GM12878 (cell line): ENCODE data around the gene TXNL4A. TPM values are rescaled to one million over a fixed set of nuclear protein-coding genes. Genes with fewer than 3 reads are reported as not detected.

Source experiments
- ATAC-seq: fragments of 200-7000 bp; cut with Tn5 transposase; 3 replicates; pipeline ENCODE4 v1.9.1; 2020; ENCODE audit warnings: mild to moderate bottlenecking, moderate library complexity
- BruUV-seq: library from RNA; stranded (reverse); fragments of 400-500 nt; replicated peaks from 2 replicates; lab custom pipeline; 2021; lab: Mats Ljungman, UMichigan
- CTCF ChIA-PET: fragments of 300-600 bp; sonication (Branson Sonifier 250); formaldehyde crosslinking; extraction: SDS; loops from one replicate; lab custom pipeline; 2021; ENCODE audit warnings: inconsistent platforms; lab: Yijun Ruan, JAX
- POLR2A ChIA-PET: fragments of 350-600 bp; formaldehyde crosslinking; extraction: SDS; loops from one replicate; lab custom pipeline; 2021; ENCODE audit warnings: inconsistent platforms; lab: Charles Lee
- RAD21 ChIA-PET: fragments of 300-600 bp; sonication (Branson Sonifier 250); formaldehyde crosslinking; loops from one replicate; lab custom pipeline; 2023; ENCODE audit warnings: antibody characterized with exemption; ENCODE audit not compliant: unreplicated experiment; lab: Charles Lee
- SMC1A ChIA-PET: fragments of 300-600 bp; sonication (Branson Sonifier 250); formaldehyde crosslinking; loops from one replicate; lab custom pipeline; 2023; ENCODE audit not compliant: unreplicated experiment, uncharacterized antibody; lab: Charles Lee
- DNase-seq: peaks from one replicate; pipeline ENCODE4 v3.0.0-alpha.2; 2011; ENCODE audit warnings: low read depth, low spot score
- FAIRE-seq: peaks from 3 replicates; lab custom pipeline; 2011; peaks lifted over from hg19 to GRCh38; lab: Jason Lieb, UNC
- H2AFZ ChIP-seq: 2 replicates; pipeline ENCODE4 v1.6.0; 2011; ENCODE audit warnings: low read depth, low read length, control low read depth; ENCODE audit not compliant: control insufficient read depth
- H3K27ac ChIP-seq: 2 replicates; pipeline ENCODE4 v1.5.1; 2011; ENCODE audit warnings: control low read depth; ENCODE audit not compliant: control insufficient read depth, insufficient read depth
- H3K27me3 ChIP-seq, 2 experiments: replicated peaks in 1 of 2; 2 replicates each; pipeline versions ENCODE4 v1.6.0 to v1.6.1; 2011; ENCODE audit warnings: low read length in 1 of 2; ENCODE audit not compliant: control insufficient read depth in 2 of 2, insufficient read depth in 2 of 2
- H3K36me3 ChIP-seq, 2 experiments: 2 replicates each; pipeline ENCODE4 v1.5.1; 2011; ENCODE audit warnings: low read length in 1 of 2; ENCODE audit not compliant: control insufficient read depth in 2 of 2, insufficient read depth in 2 of 2
- H3K4me1 ChIP-seq: 2 replicates; pipeline ENCODE4 v1.6.1; 2011; ENCODE audit warnings: mild to moderate bottlenecking, low read length, moderate library complexity, mixed read lengths; ENCODE audit not compliant: control insufficient read depth, insufficient read depth
- H3K4me2 ChIP-seq: 2 replicates; pipeline ENCODE4 v1.6.0; 2011; ENCODE audit warnings: control low read depth; ENCODE audit not compliant: control insufficient read depth, insufficient read depth
- H3K4me3 ChIP-seq: fragments of 200-600 bp; sonication (generic); 2 replicates; pipeline ENCODE4 v1.5.1; 2016
- H3K79me2 ChIP-seq: 2 replicates; pipeline ENCODE4 v1.6.0; 2011; ENCODE audit warnings: low read length; ENCODE audit not compliant: control insufficient read depth, insufficient read depth
- H3K9ac ChIP-seq: 2 replicates; pipeline ENCODE4 v1.8.0; 2011; ENCODE audit warnings: low read length, control low read depth, mixed read lengths; ENCODE audit not compliant: control insufficient read depth, insufficient read depth
- H3K9me3 ChIP-seq: replicated peaks from 3 replicates; pipeline ENCODE4 v1.5.1; 2011; ENCODE audit warnings: mild to moderate bottlenecking, low read length; ENCODE audit not compliant: control insufficient read depth, insufficient read depth
- H4K20me1 ChIP-seq: 2 replicates; pipeline ENCODE4 v1.6.0; 2011; ENCODE audit not compliant: control insufficient read depth, insufficient read depth
- ASH2L ChIP-seq: fragments of 300-600, 200-600 bp; sonication (generic); IDR thresholded peaks from 2 replicates; pipeline ENCODE4 v1.6.1; 2017; ENCODE audit warnings: low read depth, mild to moderate bottlenecking, borderline replicate concordance
- BACH1 ChIP-seq: fragments of 450-650 bp; IDR thresholded peaks from 2 replicates; pipeline ENCODE4 v1.6.1; 2017; ENCODE audit warnings: mild to moderate bottlenecking, borderline replicate concordance
- RCOR1 ChIP-seq: conservative IDR thresholded peaks from 2 replicates; pipeline ENCODE4 v1.6.1; 2012; ENCODE audit warnings: low read depth, low read length, improper control_type of control experiment
- SRF ChIP-seq, 2 experiments: IDR thresholded peaks; 2 replicates each; pipeline ENCODE4 v1.6.1; 2011; ENCODE audit warnings: low read depth in 2 of 2, low read length in 2 of 2, mild to moderate bottlenecking in 1 of 2, moderate library complexity in 1 of 2
- STAT1 ChIP-seq: fragments of 450-650 bp; conservative IDR thresholded peaks from 2 replicates; pipeline ENCODE4 v1.6.1; 2014; ENCODE audit warnings: antibody characterized with exemption, mild to moderate bottlenecking
- YBX1 ChIP-seq: fragments of 450-650 bp; IDR thresholded peaks from 2 replicates; pipeline ENCODE4 v1.6.1; 2016; ENCODE audit warnings: antibody characterized with exemption
- WGBS: methylation state at CpG from one replicate; pipeline ENCODE4 v1.1.6; 2016; ENCODE audit warnings: low lambda C conversion rate; ENCODE audit not compliant: insufficient replicate concordance, insufficient coverage; ENCODE audit errors: missing lambda C conversion rate; 5-methylcytosine and 5-hydroxymethylcytosine counted together
- in situ Hi-C: fragments of 300-500 bp; cut with MboI; formaldehyde crosslinking; loops from 9 replicates; pipeline ENCODE4 v1.14.3; 2018; ENCODE audit warnings: mixed read lengths
- intact Hi-C: fragments of 100-400 bp; cut with micrococcal nuclease; formaldehyde crosslinking; loops from one replicate; pipeline ENCODE4 v1.14.2; 2022; ENCODE audit not compliant: unreplicated experiment
- polyA plus RNA-seq, 11 experiments: library from polyadenylated mRNA; depleted of rRNA in 4 of 11; unstranded in 6 of 11; stranded (reverse) in 5 of 11; fragments of >200 nt; fragmentation: Nextera tagmentation in 4 of 11; fragmentation: Illumina TruSeq in 1 of 11; extraction: Ambion mirVana in 4 of 11; extraction: Trizol in 1 of 11; gene quantifications; 1 replicate in 1 of 11; 2 replicates in 10 of 11; pipeline versions ENCODE4 v1.2.1 to v1.2.3, GENCODE V29; 2011 to 2016; ENCODE audit warnings: inconsistent platforms in 2 of 11, missing spikeins in 2 of 11, low read depth in 1 of 11
- total RNA-seq, 4 experiments: library from RNA; depleted of rRNA in 3 of 4; stranded (reverse); fragments of >200 nt in 3 of 4; fragmentation: Illumina TruSeq in 1 of 4; extraction: Trizol in 1 of 4; gene quantifications; 2 replicates each; pipeline versions ENCODE4 v1.2.1 to v1.2.3, GENCODE V29; 2013 to 2021
- TF ChIP-seq, protein P1 (sequence below): fragments of 450-650 bp; IDR thresholded peaks from 2 replicates; pipeline ENCODE4 v1.6.1; 2017; ENCODE audit warnings: antibody characterized with exemption, mild to moderate bottlenecking, moderate library complexity
- TF ChIP-seq, protein P2 (sequence below): IDR thresholded peaks from 2 replicates; pipeline ENCODE4 v1.6.1; 2012; ENCODE audit warnings: low read length, inconsistent platforms
- TF ChIP-seq, protein P3 (sequence below): fragments of 450-650 bp; IDR thresholded peaks from 2 replicates; pipeline ENCODE4 v1.6.1; 2017; ENCODE audit warnings: low read depth, mild to moderate bottlenecking, moderate library complexity
- TF ChIP-seq, protein P4 (sequence below): fragments of 450-650 bp; formaldehyde crosslinking; IDR thresholded peaks from 2 replicates; pipeline ENCODE4 v1.5.0; 2022; ENCODE audit warnings: mild to moderate bottlenecking, missing genetic modification characterization

Gene TXNL4A
- total and polyA plus RNA-seq, 10 of the 15 experiments (the other 5 are each of a cell fraction or from before 2014, with no cell fraction given): 38.4 to 329 (median 128) TPM

- ATAC-seq: no peak
- intact Hi-C loops: no loop called here
- H2AFZ ChIP-seq: no peak overlapping the region
- no peaks in the 10 kb centered on the region for H4K20me1 ChIP-seq
- in situ Hi-C loops: no loop called here
- no peak overlapping the region for H3K9ac ChIP-seq
- no peaks in the 10 kb centered on the region for H3K27me3 ChIP-seq
- DNase-seq: no peak
- H3K9me3 ChIP-seq: peaks cover 3% of the 10 kb centered on the region; the same call in 1 of the 3 replicates
- 98% methylated on average over 5 of the region's 5 CpGs for WGBS
- H3K36me3 ChIP-seq: peaks cover 14 to 16% of the 10 kb centered on the region in 2 experiments
- no peak overlapping the region for H3K4me2 ChIP-seq
- CTCF ChIA-PET: no interaction called here
- SMC1A ChIA-PET: interaction anchor here (1.1 kb wide), 1 partner anchor 24 kb away, joined by 3 read pairs; no protein-coding TSS in a partner anchor
- H3K79me2 ChIP-seq: no peaks in the 10 kb centered on the region; the same call in none of the 2 replicates
- no peak for FAIRE-seq
- POLR2A ChIA-PET: interaction anchor here (0.9 kb wide), 1 partner anchor 46 kb away, joined by 3 read pairs; no protein-coding TSS in a partner anchor
- H3K27ac ChIP-seq: no peak overlapping the region
- BruUV-seq: no TSS peak
- no peak overlapping the region for H3K4me3 ChIP-seq
- peaks cover 5% of the 10 kb centered on the region; the same call in 1 of the 2 replicates for H3K4me1 ChIP-seq
- RAD21 ChIA-PET: interaction anchor here (0.6 kb wide), 1 partner anchor 118 kb away, joined by 3 read pairs; no protein-coding TSS in a partner anchor
- TF ChIP-seq, protein P1, sequence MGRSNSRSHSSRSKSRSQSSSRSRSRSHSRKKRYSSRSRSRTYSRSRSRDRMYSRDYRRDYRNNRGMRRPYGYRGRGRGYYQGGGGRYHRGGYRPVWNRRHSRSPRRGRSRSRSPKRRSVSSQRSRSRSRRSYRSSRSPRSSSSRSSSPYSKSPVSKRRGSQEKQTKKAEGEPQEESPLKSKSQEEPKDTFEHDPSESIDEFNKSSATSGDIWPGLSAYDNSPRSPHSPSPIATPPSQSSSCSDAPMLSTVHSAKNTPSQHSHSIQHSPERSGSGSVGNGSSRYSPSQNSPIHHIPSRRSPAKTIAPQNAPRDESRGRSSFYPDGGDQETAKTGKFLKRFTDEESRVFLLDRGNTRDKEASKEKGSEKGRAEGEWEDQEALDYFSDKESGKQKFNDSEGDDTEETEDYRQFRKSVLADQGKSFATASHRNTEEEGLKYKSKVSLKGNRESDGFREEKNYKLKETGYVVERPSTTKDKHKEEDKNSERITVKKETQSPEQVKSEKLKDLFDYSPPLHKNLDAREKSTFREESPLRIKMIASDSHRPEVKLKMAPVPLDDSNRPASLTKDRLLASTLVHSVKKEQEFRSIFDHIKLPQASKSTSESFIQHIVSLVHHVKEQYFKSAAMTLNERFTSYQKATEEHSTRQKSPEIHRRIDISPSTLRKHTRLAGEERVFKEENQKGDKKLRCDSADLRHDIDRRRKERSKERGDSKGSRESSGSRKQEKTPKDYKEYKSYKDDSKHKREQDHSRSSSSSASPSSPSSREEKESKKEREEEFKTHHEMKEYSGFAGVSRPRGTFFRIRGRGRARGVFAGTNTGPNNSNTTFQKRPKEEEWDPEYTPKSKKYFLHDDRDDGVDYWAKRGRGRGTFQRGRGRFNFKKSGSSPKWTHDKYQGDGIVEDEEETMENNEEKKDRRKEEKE: no peak
- TF ChIP-seq, protein P2, sequence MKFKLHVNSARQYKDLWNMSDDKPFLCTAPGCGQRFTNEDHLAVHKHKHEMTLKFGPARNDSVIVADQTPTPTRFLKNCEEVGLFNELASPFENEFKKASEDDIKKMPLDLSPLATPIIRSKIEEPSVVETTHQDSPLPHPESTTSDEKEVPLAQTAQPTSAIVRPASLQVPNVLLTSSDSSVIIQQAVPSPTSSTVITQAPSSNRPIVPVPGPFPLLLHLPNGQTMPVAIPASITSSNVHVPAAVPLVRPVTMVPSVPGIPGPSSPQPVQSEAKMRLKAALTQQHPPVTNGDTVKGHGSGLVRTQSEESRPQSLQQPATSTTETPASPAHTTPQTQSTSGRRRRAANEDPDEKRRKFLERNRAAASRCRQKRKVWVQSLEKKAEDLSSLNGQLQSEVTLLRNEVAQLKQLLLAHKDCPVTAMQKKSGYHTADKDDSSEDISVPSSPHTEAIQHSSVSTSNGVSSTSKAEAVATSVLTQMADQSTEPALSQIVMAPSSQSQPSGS: no peak
- TF ChIP-seq, protein P3, sequence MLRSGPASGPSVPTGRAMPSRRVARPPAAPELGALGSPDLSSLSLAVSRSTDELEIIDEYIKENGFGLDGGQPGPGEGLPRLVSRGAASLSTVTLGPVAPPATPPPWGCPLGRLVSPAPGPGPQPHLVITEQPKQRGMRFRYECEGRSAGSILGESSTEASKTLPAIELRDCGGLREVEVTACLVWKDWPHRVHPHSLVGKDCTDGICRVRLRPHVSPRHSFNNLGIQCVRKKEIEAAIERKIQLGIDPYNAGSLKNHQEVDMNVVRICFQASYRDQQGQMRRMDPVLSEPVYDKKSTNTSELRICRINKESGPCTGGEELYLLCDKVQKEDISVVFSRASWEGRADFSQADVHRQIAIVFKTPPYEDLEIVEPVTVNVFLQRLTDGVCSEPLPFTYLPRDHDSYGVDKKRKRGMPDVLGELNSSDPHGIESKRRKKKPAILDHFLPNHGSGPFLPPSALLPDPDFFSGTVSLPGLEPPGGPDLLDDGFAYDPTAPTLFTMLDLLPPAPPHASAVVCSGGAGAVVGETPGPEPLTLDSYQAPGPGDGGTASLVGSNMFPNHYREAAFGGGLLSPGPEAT: no peak
- TF ChIP-seq YBX1: no peak
- TF ChIP-seq RCOR1: no peak
- TF ChIP-seq ASH2L: no peak
- TF ChIP-seq STAT1: no peak
- no peak for TF ChIP-seq SRF (IDR thresholded peaks at IDR 0.05; ENCODE audit: low read depth in 2 of 2, low read length in 2 of 2)
- TF ChIP-seq, protein P4, sequence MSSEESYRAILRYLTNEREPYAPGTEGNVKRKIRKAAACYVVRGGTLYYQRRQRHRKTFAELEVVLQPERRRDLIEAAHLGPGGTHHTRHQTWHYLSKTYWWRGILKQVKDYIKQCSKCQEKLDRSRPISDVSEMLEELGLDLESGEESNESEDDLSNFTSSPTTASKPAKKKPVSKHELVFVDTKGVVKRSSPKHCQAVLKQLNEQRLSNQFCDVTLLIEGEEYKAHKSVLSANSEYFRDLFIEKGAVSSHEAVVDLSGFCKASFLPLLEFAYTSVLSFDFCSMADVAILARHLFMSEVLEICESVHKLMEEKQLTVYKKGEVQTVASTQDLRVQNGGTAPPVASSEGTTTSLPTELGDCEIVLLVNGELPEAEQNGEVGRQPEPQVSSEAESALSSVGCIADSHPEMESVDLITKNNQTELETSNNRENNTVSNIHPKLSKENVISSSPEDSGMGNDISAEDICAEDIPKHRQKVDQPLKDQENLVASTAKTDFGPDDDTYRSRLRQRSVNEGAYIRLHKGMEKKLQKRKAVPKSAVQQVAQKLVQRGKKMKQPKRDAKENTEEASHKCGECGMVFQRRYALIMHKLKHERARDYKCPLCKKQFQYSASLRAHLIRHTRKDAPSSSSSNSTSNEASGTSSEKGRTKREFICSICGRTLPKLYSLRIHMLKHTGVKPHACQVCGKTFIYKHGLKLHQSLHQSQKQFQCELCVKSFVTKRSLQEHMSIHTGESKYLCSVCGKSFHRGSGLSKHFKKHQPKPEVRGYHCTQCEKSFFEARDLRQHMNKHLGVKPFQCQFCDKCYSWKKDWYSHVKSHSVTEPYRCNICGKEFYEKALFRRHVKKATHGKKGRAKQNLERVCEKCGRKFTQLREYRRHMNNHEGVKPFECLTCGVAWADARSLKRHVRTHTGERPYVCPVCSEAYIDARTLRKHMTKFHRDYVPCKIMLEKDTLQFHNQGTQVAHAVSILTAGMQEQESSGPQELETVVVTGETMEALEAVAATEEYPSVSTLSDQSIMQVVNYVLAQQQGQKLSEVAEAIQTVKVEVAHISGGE: no peak
- no peak for TF ChIP-seq BACH1
These were observed 49.3 kb downstream of the TXNL4A start for GRCh38 chr18:79939096-79939495.
